ENCODE measurements around the gene TPSG1.

TPSG1 gene

DNA sequence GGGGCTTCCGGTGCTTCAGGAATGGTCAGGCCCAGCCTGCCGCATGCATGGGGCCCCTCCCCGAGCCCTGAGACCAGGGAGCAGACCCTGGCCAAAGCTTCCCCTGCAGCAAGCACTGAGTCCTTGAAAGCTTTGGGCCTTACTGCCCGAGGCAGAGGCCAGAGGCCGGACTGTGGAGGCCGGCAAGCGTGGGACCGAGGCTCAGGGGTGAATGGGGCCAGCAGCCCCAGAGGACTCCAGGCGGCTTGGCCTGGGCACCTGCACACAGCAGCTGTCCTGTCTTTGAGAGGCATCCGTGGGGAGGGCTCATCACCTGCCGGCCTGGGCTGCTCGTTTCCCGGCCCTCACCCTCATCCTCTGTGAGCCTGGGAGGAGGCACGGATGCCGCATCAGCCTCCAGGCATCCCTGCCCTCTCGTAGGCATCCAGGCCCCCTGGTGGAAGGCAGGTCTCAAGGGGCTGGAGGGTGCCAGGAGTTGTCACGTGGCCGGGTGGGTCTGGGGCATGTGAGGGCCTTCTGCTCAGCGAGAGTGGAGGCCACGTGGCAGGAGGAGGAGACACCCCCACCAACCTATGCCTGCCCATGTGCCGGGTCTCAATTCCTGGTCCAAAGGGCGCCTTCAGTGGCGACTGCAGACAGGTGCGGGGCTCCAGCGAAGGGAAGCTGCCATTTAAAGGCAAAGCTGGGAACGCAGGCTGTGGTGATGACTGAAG, 40.8 kb downstream of the TPSG1 start:
- Histone ChIP-seq H3K4me3 (ENCODE audit: low read depth, low read length, poor library complexity, severe bottlenecking) (no peak overlapping the region), H3K36me3 (ENCODE audit: insufficient read depth, low read length) (no peaks in the 10 kb centered on the region), H3K4me2 (ENCODE audit: low read length) (no peak overlapping the region), H3K4me1 (ENCODE audit: insufficient read depth, low read length, severe bottlenecking) (no peaks in the 10 kb centered on the region), H2AFZ (ENCODE audit: low read length) (no peak overlapping the region), H4K20me1 (ENCODE audit: insufficient read depth, low read length) (no peaks in the 10 kb centered on the region), H3K27me3 (ENCODE audit: insufficient read depth, low read length) (no peaks in the 10 kb centered on the region), H3K79me2 (ENCODE audit: insufficient read depth, low read length) (no peaks in the 10 kb centered on the region), H3K27ac (ENCODE audit: low read depth, low read length, poor library complexity, severe bottlenecking) (no peak overlapping the region), H3K9me2 (ENCODE audit: low read depth, low read length) (no peaks in the 10 kb centered on the region), H3F3A (ENCODE audit: insufficient read depth, low read length) (no peaks in the 10 kb centered on the region), H3K9me3 (ENCODE audit: low read length) (no peaks in the 10 kb centered on the region), H3K9ac (ENCODE audit: low read length) (no peak overlapping the region)
- TF ChIP-seq, protein P1, sequence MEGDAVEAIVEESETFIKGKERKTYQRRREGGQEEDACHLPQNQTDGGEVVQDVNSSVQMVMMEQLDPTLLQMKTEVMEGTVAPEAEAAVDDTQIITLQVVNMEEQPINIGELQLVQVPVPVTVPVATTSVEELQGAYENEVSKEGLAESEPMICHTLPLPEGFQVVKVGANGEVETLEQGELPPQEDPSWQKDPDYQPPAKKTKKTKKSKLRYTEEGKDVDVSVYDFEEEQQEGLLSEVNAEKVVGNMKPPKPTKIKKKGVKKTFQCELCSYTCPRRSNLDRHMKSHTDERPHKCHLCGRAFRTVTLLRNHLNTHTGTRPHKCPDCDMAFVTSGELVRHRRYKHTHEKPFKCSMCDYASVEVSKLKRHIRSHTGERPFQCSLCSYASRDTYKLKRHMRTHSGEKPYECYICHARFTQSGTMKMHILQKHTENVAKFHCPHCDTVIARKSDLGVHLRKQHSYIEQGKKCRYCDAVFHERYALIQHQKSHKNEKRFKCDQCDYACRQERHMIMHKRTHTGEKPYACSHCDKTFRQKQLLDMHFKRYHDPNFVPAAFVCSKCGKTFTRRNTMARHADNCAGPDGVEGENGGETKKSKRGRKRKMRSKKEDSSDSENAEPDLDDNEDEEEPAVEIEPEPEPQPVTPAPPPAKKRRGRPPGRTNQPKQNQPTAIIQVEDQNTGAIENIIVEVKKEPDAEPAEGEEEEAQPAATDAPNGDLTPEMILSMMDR (IDR thresholded peaks at IDR 0.05; ENCODE audit: low read length), result no peak
- no peak for TF ChIP-seq EZH2 (IDR thresholded peaks at IDR 0.05; ENCODE audit: borderline replicate concordance, low read length)

DNA sequence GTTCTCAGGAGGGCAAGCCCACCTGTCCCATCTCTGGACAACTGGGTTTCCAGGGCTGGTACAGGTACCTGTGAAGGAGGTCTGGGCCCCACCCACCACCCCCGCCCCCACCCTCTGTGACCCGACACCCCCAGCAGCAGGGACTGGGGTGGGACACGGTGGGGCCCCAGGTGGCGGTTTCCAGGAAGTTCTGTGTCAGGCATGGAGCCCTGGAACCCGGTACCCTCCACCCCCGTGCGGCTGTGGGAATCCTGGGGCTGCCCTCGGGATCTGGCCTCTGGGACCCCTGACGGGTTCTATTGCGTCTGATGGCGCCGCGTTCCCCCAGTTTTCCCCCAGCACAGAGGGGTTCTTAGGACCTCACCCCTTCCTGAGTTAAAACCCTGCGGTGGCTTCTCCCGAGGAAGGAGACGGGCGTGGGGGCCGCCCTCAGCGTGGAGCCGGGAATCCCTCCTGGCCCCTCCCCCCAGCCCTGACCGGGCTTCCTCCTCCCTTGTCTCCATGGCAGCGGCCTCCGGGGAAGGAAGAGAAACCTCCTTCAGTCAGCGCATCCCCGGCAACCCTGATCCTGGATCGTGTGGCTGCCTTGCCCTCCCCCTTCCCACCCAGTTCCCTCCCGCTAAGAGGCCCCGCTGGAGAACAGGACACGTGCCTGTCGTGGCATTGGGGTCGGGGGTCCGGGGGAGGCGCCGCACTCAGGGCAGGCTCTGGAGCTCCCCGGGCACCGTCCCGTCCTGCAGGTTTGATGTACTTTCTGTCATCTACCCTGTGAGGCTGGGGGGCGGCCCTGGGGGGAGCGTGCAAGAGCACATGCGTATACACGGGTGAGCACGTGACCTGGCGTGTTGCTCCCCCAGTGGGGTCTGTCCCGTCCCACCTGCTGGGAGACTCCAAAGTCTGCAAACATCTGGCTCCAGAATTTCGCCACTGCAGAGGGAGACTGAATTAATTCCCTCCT, 41.8 kb downstream of the TPSG1 start:
- Histone ChIP-seq H3K9ac (ENCODE audit: low read length) (no peak overlapping the region), H3K79me2 (ENCODE audit: insufficient read depth, low read length) (no peaks in the 10 kb centered on the region), H3K4me1 (ENCODE audit: insufficient read depth, low read length, severe bottlenecking) (no peaks in the 10 kb centered on the region), H3K4me3 (ENCODE audit: low read depth, low read length, poor library complexity, severe bottlenecking) (no peak overlapping the region), H3F3A (ENCODE audit: insufficient read depth, low read length) (no peaks in the 10 kb centered on the region), H3K9me3 (ENCODE audit: low read length) (no peaks in the 10 kb centered on the region), H4K20me1 (ENCODE audit: insufficient read depth, low read length) (no peaks in the 10 kb centered on the region), H3K27me3 (ENCODE audit: insufficient read depth, low read length) (no peaks in the 10 kb centered on the region), H2AFZ (ENCODE audit: low read length) (no peak overlapping the region), H3K4me2 (ENCODE audit: low read length) (no peak overlapping the region), H3K36me3 (ENCODE audit: insufficient read depth, low read length) (no peaks in the 10 kb centered on the region), H3K27ac (ENCODE audit: low read depth, low read length, poor library complexity, severe bottlenecking) (no peak overlapping the region), H3K9me2 (ENCODE audit: low read depth, low read length) (no peaks in the 10 kb centered on the region)
- TF ChIP-seq, protein P1 (IDR thresholded peaks at IDR 0.05; ENCODE audit: low read length), result no peak
- no peak for TF ChIP-seq EZH2 (IDR thresholded peaks at IDR 0.05; ENCODE audit: borderline replicate concordance, low read length)

DNA sequence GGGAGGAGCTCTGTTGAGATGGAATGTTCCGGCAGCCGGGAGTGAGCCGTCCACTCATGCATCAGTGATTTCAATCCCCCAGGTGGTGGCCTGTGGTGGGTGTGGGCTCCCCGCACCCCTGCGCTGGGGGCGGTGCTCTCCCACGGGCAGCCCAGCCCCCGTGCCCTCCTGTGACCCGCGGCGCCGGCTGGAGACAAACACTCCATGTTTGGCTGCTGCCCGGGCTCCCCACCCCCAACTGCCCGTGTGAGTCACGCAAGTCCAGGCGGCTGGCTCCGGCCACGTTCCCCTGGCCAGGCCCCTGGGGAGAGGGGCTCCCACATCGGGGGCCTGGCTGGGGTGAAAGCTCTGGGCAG, 42.8 kb downstream of the TPSG1 start:
- Histone ChIP-seq H3K9me3 (ENCODE audit: low read length) (no peaks in the 10 kb centered on the region), H3K79me2 (ENCODE audit: insufficient read depth, low read length) (no peaks in the 10 kb centered on the region), H3F3A (ENCODE audit: insufficient read depth, low read length) (no peaks in the 10 kb centered on the region), H3K4me3 (ENCODE audit: low read depth, low read length, poor library complexity, severe bottlenecking) (no peak overlapping the region), H3K27ac (ENCODE audit: low read depth, low read length, poor library complexity, severe bottlenecking) (no peak overlapping the region), H3K4me2 (ENCODE audit: low read length) (no peak overlapping the region), H3K9ac (ENCODE audit: low read length) (no peak overlapping the region), H4K20me1 (ENCODE audit: insufficient read depth, low read length) (no peaks in the 10 kb centered on the region), H3K36me3 (ENCODE audit: insufficient read depth, low read length) (no peaks in the 10 kb centered on the region), H3K9me2 (ENCODE audit: low read depth, low read length) (no peaks in the 10 kb centered on the region), H2AFZ (ENCODE audit: low read length) (no peak overlapping the region), H3K4me1 (ENCODE audit: insufficient read depth, low read length, severe bottlenecking) (no peaks in the 10 kb centered on the region), H3K27me3 (ENCODE audit: insufficient read depth, low read length) (no peaks in the 10 kb centered on the region)
- TF ChIP-seq EZH2 (IDR thresholded peaks at IDR 0.05; ENCODE audit: borderline replicate concordance, low read length), result no peak
- TF ChIP-seq, protein P1 (IDR thresholded peaks at IDR 0.05; ENCODE audit: low read length), result no peak
